NOMO-1 treated with DMSO at 0.1 percent for 48 hours (cell line): Measurements from ENCODE around the gene WFDC1.
"Not testable (repeated sequence)": the region's sequence is repeated elsewhere in the genome, so short reads cannot be mapped to it uniquely, and the experiment has no call there.

Experiments used
- DNase-seq: peaks from one replicate; lab custom pipeline; 2025; ENCODE audit not compliant: unreplicated experiment; lab: John Stamatoyannopoulos, UW

Gene WFDC1

DNA sequence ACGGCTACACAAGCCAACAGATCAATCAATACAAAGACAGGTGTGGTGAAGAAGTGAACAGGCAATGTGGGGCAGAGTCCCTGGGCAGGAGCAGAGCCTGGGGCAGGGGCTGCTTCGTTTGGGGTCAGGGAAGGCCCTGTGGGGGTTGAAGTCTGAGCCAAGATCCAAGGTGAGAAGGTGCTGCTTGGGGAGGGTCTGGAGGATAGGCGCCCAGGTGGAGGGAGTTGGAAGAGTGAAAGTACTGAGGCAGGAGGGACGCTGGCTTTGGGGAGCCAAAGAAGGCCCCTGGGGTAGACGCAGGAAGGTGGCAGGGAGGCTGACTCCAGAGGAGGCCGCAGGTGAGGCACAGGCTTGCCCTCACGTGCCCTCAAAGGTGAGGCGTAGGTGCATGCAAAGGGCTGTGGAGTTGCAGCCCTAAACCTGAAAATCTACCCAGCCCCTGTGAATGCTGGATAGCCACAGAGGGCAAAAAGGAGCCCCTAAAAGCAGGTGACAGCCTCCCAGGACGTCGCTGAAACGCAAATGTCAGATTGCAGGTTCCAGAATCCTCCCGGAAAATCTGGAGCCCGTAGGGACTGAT is 33.3 kb downstream of the WFDC1 start:
- DNase-seq, result no peak

- DNase-seq, result no peak
Observed at GRCh38 chr16:84329016-84329415, 34.3 kb downstream of the WFDC1 start.

DNA sequence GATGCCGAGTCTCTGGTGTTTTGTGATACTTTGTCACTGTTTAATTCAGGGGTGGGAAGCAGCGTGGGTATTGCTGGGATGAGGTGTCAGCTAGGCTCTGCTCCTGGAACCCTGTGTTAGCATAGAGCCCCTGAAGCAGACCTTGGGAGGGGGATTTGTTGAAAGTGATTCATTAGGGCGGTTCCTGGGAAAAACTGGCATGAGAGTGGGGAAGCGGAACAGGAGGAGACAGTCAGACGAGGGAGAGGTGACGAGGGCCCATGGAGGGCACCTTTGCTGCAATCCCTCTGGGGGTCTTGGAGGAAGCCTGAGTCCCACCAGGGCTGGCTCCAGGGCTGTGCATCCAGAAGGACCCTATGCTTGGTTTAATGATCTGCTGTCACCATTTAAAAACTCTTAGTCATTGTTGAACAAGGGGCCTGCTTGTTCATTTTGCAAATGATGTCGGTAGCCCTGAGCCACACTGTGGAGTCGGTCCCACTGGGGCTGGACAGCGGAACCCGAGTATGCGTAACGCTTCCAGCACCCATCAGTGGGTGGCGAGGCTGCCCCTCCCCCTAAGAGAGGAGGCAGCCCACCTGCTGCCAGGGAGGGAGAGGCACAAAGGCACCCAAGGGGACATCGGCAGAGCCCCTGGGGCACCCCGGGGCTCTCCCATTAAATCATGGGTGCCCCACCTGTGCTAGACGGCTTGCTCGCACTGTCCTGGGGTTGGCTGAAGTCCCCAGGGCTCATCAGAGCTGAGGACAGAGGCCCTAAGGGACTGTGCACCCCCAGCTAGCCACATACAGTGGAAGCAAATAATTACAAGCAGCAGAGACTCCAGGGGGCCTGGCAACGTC is 35.4 kb downstream of the WFDC1 start:
- no peak for DNase-seq

GRCh38 chr16:84330685-84331050 is 36.0 kb downstream of the WFDC1 start:
- DNase-seq, result no peak

- no peak for DNase-seq
Observed at GRCh38 chr16:84331998-84332780, 37.5 kb downstream of the WFDC1 start.

- no peak for DNase-seq
Observed at GRCh38 chr16:84332975-84333684, 38.5 kb downstream of the WFDC1 start.

GRCh38 chr16:84334058-84334457 is 39.4 kb downstream of the WFDC1 start:
- no peak for DNase-seq

DNA sequence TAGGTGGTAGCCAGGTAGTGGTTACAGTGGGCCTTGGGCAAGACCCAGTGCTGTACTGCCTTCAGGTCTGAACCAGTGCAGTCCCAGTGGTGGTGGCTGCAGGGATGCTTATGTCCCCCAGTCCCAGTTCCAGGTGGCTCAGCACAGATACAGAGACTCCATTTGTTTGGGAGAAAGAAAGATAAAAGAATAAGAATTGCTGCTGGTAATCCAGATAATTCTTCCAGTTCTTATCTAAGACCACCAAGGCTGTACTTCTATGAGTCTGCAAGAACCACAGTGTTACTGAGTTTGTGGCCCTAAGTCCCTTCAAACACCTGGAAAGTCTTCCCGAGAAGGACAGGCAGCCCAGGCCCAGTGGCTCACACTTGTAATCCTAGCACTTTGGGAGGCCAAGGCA is 39.8 kb downstream of the WFDC1 start:
- DNase-seq, result no peak

GRCh38 chr16:84337236-84337635 is 42.6 kb downstream of the WFDC1 start:
- not testable (repeated sequence) for DNase-seq

GRCh38 chr16:84339311-84339710 is 44.6 kb downstream of the WFDC1 start:
- no peak for DNase-seq

GRCh38 chr16:84339766-84340165 is 45.1 kb downstream of the WFDC1 start:
- no peak for DNase-seq

GRCh38 chr16:84340325-84341040 is 45.8 kb downstream of the WFDC1 start:
- no peak for DNase-seq

DNA sequence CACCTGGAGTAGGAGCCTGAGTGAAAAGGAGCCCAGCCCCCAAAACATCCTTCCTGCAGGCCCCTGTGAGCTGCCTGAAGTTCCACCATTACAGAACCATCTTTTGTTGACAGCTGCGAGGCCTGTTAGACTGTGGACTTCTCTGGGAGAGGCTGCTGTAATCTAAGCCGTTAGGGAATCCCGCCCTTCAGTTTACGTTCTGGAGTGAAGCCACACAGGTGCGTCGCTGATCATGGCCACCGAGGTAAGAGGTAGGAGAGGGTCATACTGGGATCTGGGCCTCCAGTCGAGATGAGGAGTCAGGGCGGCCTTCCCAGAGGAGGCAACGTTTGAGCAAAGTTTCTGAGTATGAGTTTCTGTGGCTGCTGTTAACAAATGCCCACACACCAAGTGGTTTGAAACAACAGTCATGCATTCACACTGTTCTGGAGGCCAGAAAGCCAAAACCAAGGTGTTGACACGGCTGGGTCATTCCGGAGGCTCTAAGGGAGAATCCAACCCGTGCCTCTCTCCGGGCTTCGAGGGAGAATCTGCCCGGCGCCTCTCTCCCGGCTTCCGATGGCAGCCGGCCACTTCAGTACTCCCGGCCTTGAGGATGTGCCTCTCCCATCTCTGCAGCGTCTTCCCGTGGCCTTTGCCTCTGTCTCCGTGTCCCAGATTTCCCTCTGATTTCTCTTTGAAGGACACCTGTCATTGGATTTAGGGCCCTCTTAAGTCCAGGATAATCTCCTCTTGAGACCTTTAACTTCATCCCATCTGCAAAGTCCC is 47.0 kb downstream of the WFDC1 start:
- no peak for DNase-seq

DNA sequence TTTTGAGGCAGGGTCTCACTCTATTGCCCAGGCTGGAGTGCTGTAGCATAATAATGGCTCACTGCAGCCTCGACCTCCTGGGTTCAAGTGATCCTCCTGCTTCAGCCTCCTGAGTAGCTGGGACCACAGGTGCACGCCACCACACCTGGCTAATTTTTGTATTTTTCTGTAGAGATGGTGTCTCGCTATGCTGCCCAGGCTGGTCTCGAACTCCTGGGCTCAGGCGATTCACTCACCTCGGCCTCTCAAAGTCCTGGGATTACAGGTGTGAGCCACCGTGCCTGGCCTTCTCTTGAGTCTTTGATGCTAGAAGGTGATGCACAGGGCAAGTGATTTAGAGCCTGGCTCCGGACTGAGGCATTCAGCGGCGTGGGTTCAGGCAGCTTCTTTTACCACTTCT is 49.1 kb downstream of the WFDC1 start:
- not testable (repeated sequence) for DNase-seq

- DNase-seq, result no peak
Observed at GRCh38 chr16:84344781-84345180, 50.1 kb downstream of the WFDC1 start.

- DNase-seq, result no peak
Observed at GRCh38 chr16:84347161-84347560, 52.5 kb downstream of the WFDC1 start.

DNA sequence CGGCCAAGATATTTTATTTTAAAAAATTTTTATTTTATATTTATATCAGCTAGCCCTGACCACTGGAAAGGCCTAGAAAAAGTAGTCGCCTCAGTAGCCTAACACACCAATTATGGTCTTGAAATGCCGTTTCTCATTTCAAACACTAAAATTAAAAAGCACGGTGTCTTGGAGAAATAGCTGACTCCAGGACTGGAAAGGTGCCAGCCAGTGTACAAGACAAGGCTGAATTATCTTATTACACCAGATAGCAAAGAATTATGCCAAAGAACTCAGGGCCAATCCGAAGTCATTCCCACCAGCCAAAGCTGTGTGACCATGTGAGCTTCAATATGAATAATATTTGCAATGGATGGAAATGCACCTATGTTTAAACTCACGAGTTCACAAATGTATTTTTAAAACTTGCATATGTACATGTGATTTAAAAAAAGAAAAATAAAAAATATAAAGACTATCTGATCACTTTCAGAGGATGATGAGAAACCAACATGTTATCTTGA is 53.8 kb downstream of the WFDC1 start:
- DNase-seq, result no peak

DNA sequence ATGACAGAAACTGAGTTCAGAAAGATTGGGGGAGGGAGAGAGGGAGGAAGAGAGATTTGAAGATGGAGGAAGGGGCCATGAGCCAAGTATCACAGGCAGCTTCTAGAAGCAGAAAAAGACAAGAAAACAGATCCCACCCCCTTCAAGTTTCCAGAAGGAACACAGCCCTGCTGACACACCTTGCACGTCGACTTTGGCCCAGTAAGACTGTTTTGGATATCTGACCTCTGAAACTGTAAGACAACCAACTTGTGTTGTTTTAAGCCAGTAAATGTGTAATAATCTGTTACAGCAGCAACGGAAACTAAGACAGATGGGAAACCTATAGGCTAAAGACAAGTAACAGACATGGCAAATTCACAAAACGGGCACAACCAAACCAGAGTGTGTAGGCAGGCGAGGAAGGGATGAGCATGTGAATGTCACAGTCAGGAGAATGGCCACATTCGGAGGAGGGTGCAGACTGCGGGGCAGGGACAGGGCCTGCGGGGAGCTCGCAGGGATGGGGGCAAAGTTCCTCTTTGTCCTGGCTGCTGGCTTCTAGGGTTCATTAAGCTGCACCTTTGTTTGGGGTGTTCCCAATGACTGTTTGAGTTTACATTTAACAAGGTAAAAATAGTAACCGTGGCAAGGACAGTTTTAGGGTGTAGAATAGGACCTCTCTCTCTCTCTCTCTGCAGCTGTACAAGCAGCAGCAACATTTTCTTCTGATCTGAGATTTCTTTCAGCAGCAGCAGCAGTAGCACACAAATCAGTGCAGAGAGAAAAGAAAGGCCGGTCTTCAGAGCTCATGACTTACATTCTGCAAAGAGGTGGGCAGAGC is 55.4 kb downstream of the WFDC1 start:
- no peak for DNase-seq
